ENCODE data around the gene DEF6. TPM values are rescaled to one million over a fixed set of nuclear protein-coding genes. Genes with fewer than 3 reads are reported as not detected.

The DEF6 gene
- total RNA-seq, 6 donors from 2014 or later: 10.0 to 39.8 (median 23.4) TPM

GRCh38 chr6:35296931-35297600 is 552 bp upstream of the DEF6 start:
- H3K4me1 ChIP-seq: peaks cover 19 to 37% (median 34%) of the 10 kb centered on the region in 4 donors

GRCh38 chr6:35298625-35299140 is 1.1 kb downstream of the DEF6 start:
- DNase-seq (no peak), ATAC-seq (ENCODE audit: low FRiP score in 2 of 2) (peak in 1 of 2 donors; percentile 1)
- Histone ChIP-seq H3K36me3 (peaks cover 0 to 21% (median 9%) of the 10 kb centered on the region in 4 donors), H3K27ac (peak overlapping the region; percentile 73 to 92 (median 86)), H3K4me1 (peaks cover 22 to 52% (median 41%) of the 10 kb centered on the region in 4 donors), H3K27me3 (no peaks in the 10 kb centered on the region), H3K9me3 (no peaks in the 10 kb centered on the region), H3K4me3 (peak overlapping the region in 3 of 4 donors; percentile 39 to 57 (median 55))
- TF ChIP-seq POLR2A (IDR thresholded peaks at IDR 0.05): no peak
- no peak for TF ChIP-seq EP300 (IDR thresholded peaks at IDR 0.05)
- WGBS, 2 donors: 67 to 81% methylated on average over 6 of the region's 6 CpGs

More at GRCh38 chr6:35296931-35297600, 552 bp upstream of the DEF6 start:
- no peaks in the 10 kb centered on the region for H3K9me3 ChIP-seq
- H3K27ac ChIP-seq: peak overlapping the region; percentile 73 to 92 (median 86)
- H3K27me3 ChIP-seq: no peaks in the 10 kb centered on the region
- WGBS, 2 donors: 38 to 62% methylated on average over 4 to 6 of the region's 6 CpGs
- DNase-seq (no peak), ATAC-seq (ENCODE audit: low FRiP score in 2 of 2) (no peak)
- no peak for TF ChIP-seq POLR2AphosphoS5 (IDR thresholded peaks at IDR 0.05)
- no peak for TF ChIP-seq EP300 (IDR thresholded peaks at IDR 0.05)
- TF ChIP-seq, protein P1, sequence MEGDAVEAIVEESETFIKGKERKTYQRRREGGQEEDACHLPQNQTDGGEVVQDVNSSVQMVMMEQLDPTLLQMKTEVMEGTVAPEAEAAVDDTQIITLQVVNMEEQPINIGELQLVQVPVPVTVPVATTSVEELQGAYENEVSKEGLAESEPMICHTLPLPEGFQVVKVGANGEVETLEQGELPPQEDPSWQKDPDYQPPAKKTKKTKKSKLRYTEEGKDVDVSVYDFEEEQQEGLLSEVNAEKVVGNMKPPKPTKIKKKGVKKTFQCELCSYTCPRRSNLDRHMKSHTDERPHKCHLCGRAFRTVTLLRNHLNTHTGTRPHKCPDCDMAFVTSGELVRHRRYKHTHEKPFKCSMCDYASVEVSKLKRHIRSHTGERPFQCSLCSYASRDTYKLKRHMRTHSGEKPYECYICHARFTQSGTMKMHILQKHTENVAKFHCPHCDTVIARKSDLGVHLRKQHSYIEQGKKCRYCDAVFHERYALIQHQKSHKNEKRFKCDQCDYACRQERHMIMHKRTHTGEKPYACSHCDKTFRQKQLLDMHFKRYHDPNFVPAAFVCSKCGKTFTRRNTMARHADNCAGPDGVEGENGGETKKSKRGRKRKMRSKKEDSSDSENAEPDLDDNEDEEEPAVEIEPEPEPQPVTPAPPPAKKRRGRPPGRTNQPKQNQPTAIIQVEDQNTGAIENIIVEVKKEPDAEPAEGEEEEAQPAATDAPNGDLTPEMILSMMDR (IDR thresholded peaks at IDR 0.05): no peak
- no peak for TF ChIP-seq POLR2A (IDR thresholded peaks at IDR 0.05)
- H3K36me3 ChIP-seq: peaks cover 5 to 37% (median 23%) of the 10 kb centered on the region in 4 donors
- peak overlapping the region in 2 of 4 donors; percentile 55 to 57 for H3K4me3 ChIP-seq

DNA sequence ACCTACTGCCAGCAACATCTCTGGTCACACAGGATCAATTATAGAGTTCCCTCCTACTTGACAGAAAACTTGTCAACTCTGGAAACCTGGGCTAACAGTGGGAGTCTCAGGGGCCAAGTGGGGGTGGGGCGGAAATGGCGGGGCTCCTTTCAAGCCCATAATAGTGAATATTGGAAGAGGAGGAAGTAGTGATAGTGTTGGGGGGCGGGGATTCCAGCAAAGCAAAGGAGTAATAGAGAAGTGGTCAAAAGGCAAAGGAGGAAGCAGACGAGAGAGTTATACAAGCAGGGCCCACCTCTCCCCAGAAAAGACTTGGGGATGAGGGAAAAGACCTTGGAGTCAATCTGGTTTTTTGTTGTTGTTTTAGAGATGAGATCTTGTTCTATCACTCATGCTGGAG is 2.1 kb downstream of the DEF6 start:
- H3K4me3 ChIP-seq: peak overlapping the region in 2 of 4 donors; percentile 5 to 14
- 54 to 61% methylated on average over 4 of the region's 4 CpGs for WGBS, 2 donors
- no peaks in the 10 kb centered on the region for H3K9me3 ChIP-seq
- ATAC-seq (ENCODE audit: low FRiP score in 2 of 2) (peak in 1 of 2 donors; percentile 58), DNase-seq (peak in 1 of 2 donors; percentile 62)
- H3K36me3 ChIP-seq: peaks cover 0 to 16% (median 6%) of the 10 kb centered on the region in 4 donors
- TF ChIP-seq, protein P1 (IDR thresholded peaks at IDR 0.05): no peak
- TF ChIP-seq EP300 (IDR thresholded peaks at IDR 0.05): no peak
- TF ChIP-seq POLR2AphosphoS5 (IDR thresholded peaks at IDR 0.05): no peak
- TF ChIP-seq POLR2A (IDR thresholded peaks at IDR 0.05): no peak
- H3K27me3 ChIP-seq: no peaks in the 10 kb centered on the region
- peak overlapping the region; percentile 56 to 92 (median 72) for H3K27ac ChIP-seq
- peaks cover 22 to 53% (median 41%) of the 10 kb centered on the region in 4 donors for H3K4me1 ChIP-seq

GRCh38 chr6:35300848-35301247 is 3.2 kb downstream of the DEF6 start:
- Histone ChIP-seq H3K27ac (peak overlapping the region; percentile 56 to 92 (median 72)), H3K4me1 (peaks cover 22 to 53% (median 41%) of the 10 kb centered on the region in 4 donors), H3K36me3 (peaks cover 0 to 4% (median under 1%) of the 10 kb centered on the region in 4 donors), H3K9me3 (no peaks in the 10 kb centered on the region), H3K4me3 (no peak overlapping the region), H3K27me3 (no peaks in the 10 kb centered on the region)
- peak in 1 of 2 donors; percentile 65 for DNase-seq
- ATAC-seq (ENCODE audit: low FRiP score in 2 of 2): no peak
- TF ChIP-seq, protein P1 (IDR thresholded peaks at IDR 0.05): no peak
- TF ChIP-seq POLR2AphosphoS5 (IDR thresholded peaks at IDR 0.05): no peak
- TF ChIP-seq EP300 (IDR thresholded peaks at IDR 0.05): no peak
- TF ChIP-seq POLR2A (IDR thresholded peaks at IDR 0.05): no peak

- peak overlapping the region in 2 of 4 donors; percentile 1 to 11 for H3K4me3 ChIP-seq
- peak in 1 of 2 donors; percentile 74 for DNase-seq
- WGBS, 2 donors: 14 to 32% methylated on average over 5 to 6 of the region's 6 CpGs
These were observed 5.1 kb downstream of the DEF6 start for GRCh38 chr6:35302604-35303241.

More at GRCh38 chr6:35302604-35303241, 5.1 kb downstream of the DEF6 start:
- no peaks in the 10 kb centered on the region for H3K27me3 ChIP-seq
- TF ChIP-seq POLR2A (IDR thresholded peaks at IDR 0.05): peak in 2 of 4 donors; percentile 25 to 64
- TF ChIP-seq, protein P1 (IDR thresholded peaks at IDR 0.05): no peak
- peak in 1 of 2 donors; percentile 65 for TF ChIP-seq POLR2AphosphoS5 (IDR thresholded peaks at IDR 0.05)
- H3K36me3 ChIP-seq: no peaks in the 10 kb centered on the region
- H3K27ac ChIP-seq: peak overlapping the region; percentile 56 to 88 (median 78)
- H3K9me3 ChIP-seq: no peaks in the 10 kb centered on the region
- peaks cover 15 to 42% (median 30%) of the 10 kb centered on the region in 4 donors for H3K4me1 ChIP-seq
- ATAC-seq (ENCODE audit: low FRiP score in 2 of 2): peak; percentile 70 to 75
